ENCODE results near the gene CENPF.

The CENPF gene

GRCh38 chr1:214657299-214657698 is 54.3 kb downstream of the CENPF start:
- TF ChIP-seq EZH2phosphoT487 (IDR thresholded peaks at IDR 0.05; ENCODE audit: low read depth) (no peak), CTCF (IDR thresholded peaks at IDR 0.05; ENCODE audit: low read depth, low read length) (no peak)

GRCh38 chr1:214658175-214658574 is 55.2 kb downstream of the CENPF start:
- no peak overlapping the region for H3K9ac ChIP-seq (ENCODE audit: low read length)
- H3K27ac ChIP-seq (ENCODE audit: low read length), result no peak overlapping the region
- H4K20me1 ChIP-seq (ENCODE audit: insufficient read depth, low read length), result 0 out of 2 replicates have a peak, but pooled peaks cover 4% of the 10 kb centered on the region
- H3K27me3 ChIP-seq (ENCODE audit: low read depth, low read length), result no peaks in the 10 kb centered on the region
- no peaks in the 10 kb centered on the region for H3K79me2 ChIP-seq (ENCODE audit: low read length)
- TF ChIP-seq CTCF (IDR thresholded peaks at IDR 0.05; ENCODE audit: low read depth, low read length) (no peak), EZH2phosphoT487 (IDR thresholded peaks at IDR 0.05; ENCODE audit: low read depth) (no peak)
- peaks cover 78% of the 10 kb centered on the region for H3K36me3 ChIP-seq (replicated peaks; ENCODE audit: low read depth, low read length)
- H3K4me2 ChIP-seq (ENCODE audit: low read length), result no peak overlapping the region
- H3K9me3 ChIP-seq (ENCODE audit: insufficient read depth, low read length), result no peaks in the 10 kb centered on the region
- no peaks in the 10 kb centered on the region for H3K4me1 ChIP-seq (ENCODE audit: low read length)
- H2AFZ ChIP-seq (ENCODE audit: low read depth, low read length), result no peak overlapping the region
- H3K4me3 ChIP-seq (ENCODE audit: low read length), result no peak overlapping the region

More at GRCh38 chr1:214657299-214657698, 54.3 kb downstream of the CENPF start:
- Histone ChIP-seq H3K36me3 (replicated peaks; ENCODE audit: low read depth, low read length) (peaks cover 80% of the 10 kb centered on the region), H3K27me3 (ENCODE audit: low read depth, low read length) (no peaks in the 10 kb centered on the region), H3K4me3 (ENCODE audit: low read length) (no peak overlapping the region), H3K9me3 (ENCODE audit: insufficient read depth, low read length) (no peaks in the 10 kb centered on the region), H3K4me1 (ENCODE audit: low read length) (no peaks in the 10 kb centered on the region), H3K27ac (ENCODE audit: low read length) (no peak overlapping the region), H3K4me2 (ENCODE audit: low read length) (no peak overlapping the region), H4K20me1 (ENCODE audit: insufficient read depth, low read length) (0 out of 2 replicates have a peak, but pooled peaks cover 4% of the 10 kb centered on the region), H2AFZ (ENCODE audit: low read depth, low read length) (no peak overlapping the region), H3K9ac (ENCODE audit: low read length) (no peak overlapping the region), H3K79me2 (ENCODE audit: low read length) (no peaks in the 10 kb centered on the region)

- H3K79me2 ChIP-seq (ENCODE audit: low read length), result no peaks in the 10 kb centered on the region
- no peak overlapping the region for H2AFZ ChIP-seq (ENCODE audit: low read depth, low read length)
- no peak overlapping the region for H3K4me3 ChIP-seq (ENCODE audit: low read length)
- H3K9ac ChIP-seq (ENCODE audit: low read length), result no peak overlapping the region
- H3K27ac ChIP-seq (ENCODE audit: low read length), result no peak overlapping the region
- 0 out of 2 replicates have a peak, but pooled peaks cover 4% of the 10 kb centered on the region for H4K20me1 ChIP-seq (ENCODE audit: insufficient read depth, low read length)
- peaks cover 80% of the 10 kb centered on the region for H3K36me3 ChIP-seq (replicated peaks; ENCODE audit: low read depth, low read length)
- no peak overlapping the region for H3K4me2 ChIP-seq (ENCODE audit: low read length)
- no peaks in the 10 kb centered on the region for H3K9me3 ChIP-seq (ENCODE audit: insufficient read depth, low read length)
- no peaks in the 10 kb centered on the region for H3K4me1 ChIP-seq (ENCODE audit: low read length)
- no peaks in the 10 kb centered on the region for H3K27me3 ChIP-seq (ENCODE audit: low read depth, low read length)
- TF ChIP-seq CTCF (IDR thresholded peaks at IDR 0.05; ENCODE audit: low read depth, low read length) (peak; percentile 26; the same call in 1 of the 2 replicates), EZH2phosphoT487 (IDR thresholded peaks at IDR 0.05; ENCODE audit: low read depth) (no peak)
Observed at GRCh38 chr1:214658785-214659184, 55.8 kb downstream of the CENPF start.

GRCh38 chr1:214660190-214660589 is 57.2 kb downstream of the CENPF start:
- no peaks in the 10 kb centered on the region for H3K4me1 ChIP-seq (ENCODE audit: low read length)
- H3K9ac ChIP-seq (ENCODE audit: low read length), result no peak overlapping the region
- no peaks in the 10 kb centered on the region for H3K9me3 ChIP-seq (ENCODE audit: insufficient read depth, low read length)
- TF ChIP-seq EZH2phosphoT487 (IDR thresholded peaks at IDR 0.05; ENCODE audit: low read depth) (no peak), CTCF (IDR thresholded peaks at IDR 0.05; ENCODE audit: low read depth, low read length) (no peak)
- H2AFZ ChIP-seq (ENCODE audit: low read depth, low read length), result no peak overlapping the region
- no peak overlapping the region for H3K4me3 ChIP-seq (ENCODE audit: low read length)
- H3K4me2 ChIP-seq (ENCODE audit: low read length), result no peak overlapping the region
- H3K79me2 ChIP-seq (ENCODE audit: low read length), result no peaks in the 10 kb centered on the region
- no peak overlapping the region for H3K27ac ChIP-seq (ENCODE audit: low read length)
- H3K36me3 ChIP-seq (replicated peaks; ENCODE audit: low read depth, low read length), result peaks cover 86% of the 10 kb centered on the region
- 0 out of 2 replicates have a peak, but pooled peaks cover 4% of the 10 kb centered on the region for H4K20me1 ChIP-seq (ENCODE audit: insufficient read depth, low read length)
- no peaks in the 10 kb centered on the region for H3K27me3 ChIP-seq (ENCODE audit: low read depth, low read length)
